ENCODE measurements around the gene PUS3.

- TF ChIP-seq ELF4 (IDR thresholded peaks at IDR 0.05) (no peak), SP1 (IDR thresholded peaks at IDR 0.05) (no peak), BHLHE40 (IDR thresholded peaks at IDR 0.05; ENCODE audit: borderline replicate concordance) (no peak), FOXK2 (IDR thresholded peaks at IDR 0.05) (no peak), FOXA1 (IDR thresholded peaks at IDR 0.05) (no peak), TARDBP (IDR thresholded peaks at IDR 0.05) (no peak), NFRKB (IDR thresholded peaks at IDR 0.05) (no peak), HDGF (IDR thresholded peaks at IDR 0.05; ENCODE audit: borderline replicate concordance) (no peak), PKNOX1 (IDR thresholded peaks at IDR 0.05) (no peak), ARNT (IDR thresholded peaks at IDR 0.05) (no peak), SUZ12 (IDR thresholded peaks at IDR 0.05) (no peak)
Observed at GRCh38 chr11:125886997-125887372, 16.0 kb downstream of the PUS3 start.
